H7 (cell line): ENCODE results near the gene FAM222A. TPM values are rescaled to one million over a fixed set of nuclear protein-coding genes. Genes with fewer than 3 reads are reported as not detected.

Source experiments
- DNase-seq: peaks from one replicate; pipeline ENCODE4 v3.0.0; 2012
- H3K27me3 ChIP-seq: 2 replicates; pipeline ENCODE4 v1.6.0; 2011; ENCODE audit warnings: mild to moderate bottlenecking, low read length; ENCODE audit not compliant: control insufficient read depth, insufficient read depth
- H3K36me3 ChIP-seq: replicated peaks from 2 replicates; pipeline ENCODE4 v1.5.1; 2011; ENCODE audit warnings: low read length; ENCODE audit not compliant: control insufficient read depth, insufficient read depth
- H3K4me3 ChIP-seq: 2 replicates; pipeline ENCODE4 v1.5.1; 2011; ENCODE audit warnings: low read depth, mild to moderate bottlenecking, control low read depth, low read length, moderate library complexity; ENCODE audit not compliant: insufficient read depth
- total RNA-seq: library from RNA; depleted of rRNA; stranded (reverse); fragments of >200 nt; shearing (Covaris generic); gene quantifications from 2 replicates; pipeline ENCODE4 v1.2.3, GENCODE V29; 2014

FAM222A gene
- total RNA-seq, 1 experiment from 2014 or later: 3.7 TPM

DNA sequence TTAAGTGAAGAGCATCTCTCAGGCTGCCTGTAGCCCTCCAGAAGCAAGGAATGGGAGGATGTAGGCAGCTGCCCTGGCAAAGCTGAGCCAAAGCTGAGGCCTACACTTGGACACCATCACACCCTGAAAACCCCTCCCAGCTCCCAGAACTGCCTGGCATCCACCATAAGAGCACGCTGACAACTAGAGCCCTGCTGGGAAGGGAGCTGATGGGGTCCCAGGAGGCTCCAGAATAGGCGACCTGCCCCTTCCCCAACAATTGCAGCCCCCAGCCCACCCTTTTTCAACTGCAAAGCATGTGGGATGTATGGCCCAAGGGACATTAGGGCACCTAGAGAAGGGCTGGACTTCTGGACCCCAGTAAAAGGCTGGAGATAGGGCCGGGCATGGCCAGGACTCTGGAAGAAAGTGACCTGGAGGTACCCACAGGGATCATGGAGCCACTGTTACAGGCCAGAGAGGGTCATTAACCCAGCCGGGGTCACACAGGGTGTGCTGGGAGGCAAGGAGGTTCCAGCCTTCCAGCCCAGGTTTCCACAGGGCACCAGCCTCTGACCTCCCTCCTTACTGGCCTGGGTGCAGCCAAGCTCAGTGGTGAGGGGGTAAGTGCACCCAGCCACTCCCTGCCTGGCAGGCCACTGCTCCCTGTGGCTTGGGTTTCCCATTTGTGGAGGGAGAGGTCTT lies 27.8 kb downstream of the FAM222A start:
- no peaks in the 10 kb centered on the region for H3K27me3 ChIP-seq
- H3K36me3 ChIP-seq: no peaks in the 10 kb centered on the region
- DNase-seq: no peak
- H3K4me3 ChIP-seq: no peak overlapping the region

DNA sequence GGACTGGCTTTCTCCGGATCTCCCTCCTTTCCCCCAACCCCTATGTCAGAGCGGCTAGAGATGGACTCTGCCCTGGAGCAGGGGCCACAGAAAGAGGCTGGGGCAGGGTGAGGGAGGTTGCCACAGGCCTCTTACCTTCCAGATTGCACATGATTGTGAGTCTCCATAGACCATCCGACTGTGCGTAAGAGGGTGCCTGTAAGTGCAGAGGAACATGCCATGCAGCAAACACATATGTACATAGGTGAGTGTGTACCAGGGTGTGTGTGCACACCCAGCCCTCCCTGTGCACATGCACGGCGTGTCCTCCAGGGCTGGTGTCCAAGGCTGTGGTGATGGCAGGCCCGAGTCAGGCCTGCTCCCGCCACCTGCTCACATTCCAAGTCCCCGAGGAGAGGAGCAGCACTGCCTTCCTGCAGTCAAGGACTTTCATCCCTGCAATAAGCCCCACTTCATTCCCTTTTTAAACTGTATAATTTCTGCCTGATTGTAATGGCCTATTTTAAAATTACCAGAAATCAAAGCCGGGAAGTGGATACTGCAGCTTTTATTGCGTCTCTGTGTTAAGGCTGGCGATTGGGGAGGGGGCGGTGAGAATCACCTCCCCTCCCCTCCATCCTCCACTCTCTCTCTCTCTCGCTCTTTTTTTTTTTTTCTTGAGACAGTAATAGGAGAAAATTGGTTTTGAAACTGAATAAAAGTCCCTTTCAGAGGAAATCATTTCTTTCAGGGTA lies 28.5 kb downstream of the FAM222A start:
- H3K27me3 ChIP-seq: no peaks in the 10 kb centered on the region
- H3K36me3 ChIP-seq: no peaks in the 10 kb centered on the region
- no peak for DNase-seq
- H3K4me3 ChIP-seq: no peak overlapping the region

DNA sequence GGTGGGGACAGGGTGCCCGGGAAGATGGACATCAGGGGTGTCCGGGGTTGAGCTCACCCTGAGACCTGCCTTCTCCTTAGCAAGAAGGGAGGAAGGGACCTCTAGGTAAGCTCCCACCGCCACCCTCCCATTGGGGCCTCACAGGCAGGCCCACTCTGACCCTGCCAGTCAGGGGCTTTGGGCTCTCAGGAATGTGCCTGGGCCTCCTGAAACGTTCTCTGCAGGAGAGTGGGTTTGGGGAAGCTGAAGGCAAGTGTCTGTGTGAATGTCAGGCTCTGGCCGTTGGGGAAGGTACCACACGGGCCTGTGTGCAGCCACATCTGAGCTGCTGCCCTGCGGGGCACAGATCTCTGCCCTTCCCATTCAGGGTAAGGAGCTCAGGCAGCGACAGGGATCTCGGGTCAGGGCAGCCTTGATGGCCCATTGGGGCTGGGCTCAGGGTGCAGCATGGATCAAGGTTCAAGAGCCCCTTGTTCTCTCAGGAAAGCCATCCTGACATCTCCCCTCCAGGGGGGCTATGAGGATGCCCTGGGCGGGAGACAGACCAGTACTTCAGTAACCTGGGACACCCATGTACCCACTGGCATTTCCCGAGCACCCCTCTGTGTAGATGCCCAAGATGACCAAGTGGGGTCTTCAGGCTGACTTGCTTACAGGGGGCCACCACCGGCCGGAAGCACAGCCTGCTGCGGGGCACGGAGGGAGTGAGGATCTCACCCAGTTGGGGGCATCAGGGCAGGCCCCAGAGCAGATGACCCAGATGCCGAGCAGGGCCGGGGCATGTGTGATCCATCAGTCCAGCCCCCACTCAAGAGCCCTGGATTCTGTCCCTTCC lies 29.7 kb downstream of the FAM222A start:
- DNase-seq: no peak
- H3K27me3 ChIP-seq: no peaks in the 10 kb centered on the region
- no peaks in the 10 kb centered on the region for H3K36me3 ChIP-seq
- no peak overlapping the region for H3K4me3 ChIP-seq

DNA sequence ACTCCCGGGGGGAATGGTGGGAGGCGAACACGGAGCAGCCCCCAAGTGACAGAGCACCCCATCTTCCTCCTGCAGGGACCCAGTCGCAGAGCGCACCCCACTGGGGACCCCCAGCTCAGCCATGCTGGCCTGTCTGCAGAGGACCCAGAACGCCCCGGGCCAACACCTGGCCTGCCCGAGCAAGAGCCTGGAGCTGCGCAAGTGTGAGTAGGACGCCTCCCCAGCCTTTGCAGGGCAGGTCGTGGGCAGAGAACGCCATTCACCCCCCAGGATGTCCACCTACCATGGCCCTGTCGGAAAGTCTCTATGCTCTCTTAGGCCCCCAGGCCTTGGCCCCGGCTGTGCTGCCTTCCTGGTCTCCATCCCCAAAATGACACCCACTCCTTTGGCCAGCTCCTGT lies 30.4 kb downstream of the FAM222A start:
- no peak overlapping the region for H3K4me3 ChIP-seq
- no peaks in the 10 kb centered on the region for H3K27me3 ChIP-seq
- no peaks in the 10 kb centered on the region for H3K36me3 ChIP-seq
- no peak for DNase-seq

DNA sequence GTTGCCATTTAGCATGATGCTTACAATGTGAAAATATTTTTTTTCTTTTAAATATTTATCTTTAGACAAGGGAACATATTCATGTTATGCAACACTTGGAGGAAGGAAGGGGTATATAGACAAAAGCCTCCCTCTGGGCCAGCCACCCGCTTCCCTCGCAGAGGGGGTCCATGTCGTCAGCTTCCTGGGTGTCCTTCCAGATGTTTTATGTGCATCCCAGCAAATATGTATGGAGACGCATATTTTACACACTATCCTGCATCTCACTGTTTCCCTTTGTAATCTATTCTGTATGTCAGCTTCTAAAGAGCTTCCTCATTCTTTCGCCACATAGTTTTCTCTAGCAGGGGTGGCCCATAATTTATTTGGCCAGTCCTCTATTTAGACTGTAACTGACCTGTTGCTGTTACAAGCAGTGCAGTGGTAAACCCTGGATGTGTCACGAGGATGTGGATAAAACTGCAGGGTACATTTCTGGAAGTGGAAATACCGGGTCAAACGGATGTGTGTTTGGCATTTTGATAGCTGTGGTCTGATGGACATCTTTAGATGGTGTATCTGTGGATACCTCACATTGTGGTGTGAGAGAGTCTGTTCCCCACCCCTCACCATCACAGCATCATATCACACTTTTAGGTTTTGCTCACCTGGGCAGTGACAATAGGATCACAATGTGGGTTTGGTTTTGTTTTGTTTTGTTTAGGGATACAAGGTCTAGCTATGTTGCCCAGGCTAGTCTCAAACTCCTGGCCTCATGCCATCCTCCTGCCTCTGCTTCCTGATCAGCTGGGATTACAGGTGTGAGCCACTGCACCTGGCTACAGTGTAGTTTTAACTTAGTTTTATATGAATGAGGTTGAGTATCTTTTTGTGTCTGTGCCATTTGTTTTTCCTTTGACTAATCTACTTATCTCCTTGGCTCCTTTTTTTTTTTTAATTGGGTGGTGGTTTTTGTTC lies 31.6 kb downstream of the FAM222A start:
- no peak for DNase-seq
- H3K4me3 ChIP-seq: no peak overlapping the region
- no peaks in the 10 kb centered on the region for H3K27me3 ChIP-seq

DNA sequence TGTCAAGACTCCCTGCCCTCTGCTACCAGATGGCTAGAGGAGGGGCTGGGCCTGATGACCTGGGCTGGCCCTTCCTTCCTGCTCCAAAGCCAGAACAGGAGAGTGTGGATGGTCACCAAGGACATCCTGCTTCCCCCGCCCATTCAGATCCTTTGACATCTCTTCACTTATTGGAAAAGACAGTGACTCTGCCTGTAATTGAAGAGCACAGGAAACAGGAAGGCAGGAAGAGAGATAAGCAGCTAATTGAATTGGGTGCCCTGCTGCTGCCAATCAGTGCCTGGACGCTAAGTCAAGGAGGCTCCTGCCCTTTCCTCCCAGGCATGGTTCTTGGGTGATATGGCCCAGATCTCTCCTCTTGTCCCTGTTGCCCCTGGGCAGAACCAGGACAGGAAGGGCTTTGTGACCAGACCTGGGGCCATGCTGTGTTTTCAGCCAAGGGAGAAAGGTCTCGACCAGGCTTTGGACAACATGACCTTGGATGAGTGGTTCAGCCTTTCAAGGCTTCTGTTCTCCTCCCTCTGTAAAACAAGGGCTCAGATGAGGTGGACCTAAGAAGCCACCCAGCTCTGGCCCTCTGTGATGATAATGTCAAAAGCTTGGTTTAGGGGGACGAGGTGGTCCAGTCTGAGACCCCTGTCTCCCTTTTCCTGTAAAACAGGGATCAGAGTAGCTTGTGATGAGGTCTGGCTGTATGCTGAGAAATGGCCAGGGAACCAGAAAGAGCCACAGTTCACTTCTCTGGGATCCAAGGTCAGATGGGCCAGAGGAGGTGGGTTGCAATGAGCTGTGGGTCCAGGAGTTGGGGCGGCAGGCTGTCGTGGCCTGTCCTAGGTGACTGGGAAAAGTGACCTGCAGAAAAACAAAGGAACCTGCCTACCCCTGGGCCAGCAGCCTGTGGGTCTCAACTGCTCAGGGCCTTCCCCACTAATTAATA lies 38.8 kb downstream of the FAM222A start:
- Histone ChIP-seq H3K27me3 (no peaks in the 10 kb centered on the region), H3K4me3 (no peak overlapping the region), H3K36me3 (no peaks in the 10 kb centered on the region)
- DNase-seq: no peak

More for the DNA sequence above, 31.6 kb downstream of the FAM222A start:
- no peaks in the 10 kb centered on the region for H3K36me3 ChIP-seq

DNA sequence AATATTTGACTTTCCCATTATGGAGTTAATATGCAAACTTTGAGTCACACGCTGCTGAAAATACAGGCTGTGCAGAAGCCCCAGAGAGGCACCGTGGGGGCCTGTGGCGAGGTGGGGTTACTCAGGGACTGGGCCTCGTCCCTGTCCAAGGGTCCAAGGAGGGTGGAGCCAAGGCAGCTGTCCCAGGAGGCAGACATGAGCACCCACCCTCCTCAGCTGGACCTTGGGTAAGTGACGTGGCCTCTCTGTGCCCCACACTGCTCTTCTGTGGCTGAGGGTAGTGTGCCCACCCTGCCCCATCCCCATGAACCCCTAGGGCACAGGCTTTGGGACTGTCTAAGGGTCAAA lies 39.4 kb downstream of the FAM222A start:
- Histone ChIP-seq H3K36me3 (no peaks in the 10 kb centered on the region), H3K27me3 (no peaks in the 10 kb centered on the region), H3K4me3 (no peak overlapping the region)
- DNase-seq: no peak

DNA sequence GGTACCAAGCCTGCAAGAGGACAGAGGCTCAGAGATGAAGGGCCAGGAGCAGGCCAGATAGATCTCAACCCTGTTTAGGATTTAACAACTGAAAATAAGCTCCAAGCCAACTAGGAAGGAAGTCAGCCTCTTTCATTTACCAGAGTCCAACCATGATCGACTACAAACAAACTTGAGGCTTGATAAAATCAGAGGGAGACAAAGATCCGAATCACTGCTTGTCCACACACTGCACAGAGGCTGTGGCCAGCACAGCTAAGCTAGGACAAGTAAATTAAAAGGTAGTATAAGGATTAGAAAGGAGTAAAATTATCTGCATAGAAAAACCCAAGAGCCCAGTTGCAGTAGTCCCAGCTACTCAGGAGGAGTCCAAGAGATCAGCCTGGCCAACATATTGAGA lies 40.3 kb downstream of the FAM222A start:
- no peak for DNase-seq
- Histone ChIP-seq H3K36me3 (no peaks in the 10 kb centered on the region), H3K4me3 (no peak overlapping the region), H3K27me3 (no peaks in the 10 kb centered on the region)

DNA sequence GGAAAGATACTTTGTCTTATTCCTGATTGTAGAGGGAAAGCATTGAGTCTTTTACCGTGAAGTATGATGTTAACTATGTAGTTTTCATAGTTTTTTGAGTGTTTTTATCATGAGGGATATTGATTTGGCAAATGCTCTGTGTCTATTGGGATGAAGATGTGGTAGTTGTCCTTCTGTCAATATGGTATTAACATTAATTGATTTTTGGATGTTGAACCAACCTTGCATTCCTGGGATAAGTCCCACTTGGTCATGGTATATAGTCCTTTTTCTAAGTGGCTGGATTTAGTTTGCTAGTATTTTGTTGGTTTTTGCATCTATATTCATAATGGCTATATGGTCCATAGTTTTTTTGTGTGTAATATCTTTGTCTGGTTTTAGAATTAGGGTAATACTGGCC lies 42.8 kb downstream of the FAM222A start:
- no peak for DNase-seq
- Histone ChIP-seq H3K4me3 (no peak overlapping the region), H3K27me3 (no peaks in the 10 kb centered on the region), H3K36me3 (no peaks in the 10 kb centered on the region)

DNA sequence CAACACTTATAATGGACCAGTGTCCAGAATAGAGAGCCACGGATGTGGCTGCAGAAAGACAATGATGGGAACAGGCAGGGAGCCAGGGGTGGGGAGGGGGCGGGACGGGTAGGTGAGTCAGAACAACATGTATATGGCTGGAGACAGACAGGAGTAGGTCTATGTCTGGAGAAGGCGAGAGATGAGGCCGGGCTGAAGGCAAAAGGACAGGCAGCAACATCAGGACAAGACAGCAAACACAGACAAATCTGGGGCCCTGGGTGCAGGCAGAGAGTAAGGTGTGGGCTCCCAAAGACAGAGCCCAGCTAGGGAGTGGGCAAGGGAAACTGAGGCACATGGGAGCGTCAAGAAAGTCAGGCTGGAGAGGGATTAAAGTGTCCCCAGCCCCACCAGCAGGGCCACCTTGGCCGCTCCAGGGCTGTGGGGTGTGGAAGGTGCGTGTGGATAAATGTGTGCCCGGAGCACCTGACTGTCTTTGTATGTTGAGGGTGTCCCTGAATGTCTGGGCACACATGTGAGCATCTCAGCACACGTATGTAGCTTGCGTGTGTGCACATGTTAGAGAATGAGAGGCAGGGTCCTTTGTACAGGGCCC lies 44.1 kb downstream of the FAM222A start:
- no peaks in the 10 kb centered on the region for H3K27me3 ChIP-seq
- peak; percentile 27 for DNase-seq
- no peaks in the 10 kb centered on the region for H3K36me3 ChIP-seq
- no peak overlapping the region for H3K4me3 ChIP-seq

- DNase-seq: peak; percentile 53
- no peaks in the 10 kb centered on the region for H3K27me3 ChIP-seq
- H3K36me3 ChIP-seq: no peaks in the 10 kb centered on the region
- H3K4me3 ChIP-seq: no peak overlapping the region
Observed at GRCh38 chr12:109758426-109759420, 45.1 kb downstream of the FAM222A start.

DNA sequence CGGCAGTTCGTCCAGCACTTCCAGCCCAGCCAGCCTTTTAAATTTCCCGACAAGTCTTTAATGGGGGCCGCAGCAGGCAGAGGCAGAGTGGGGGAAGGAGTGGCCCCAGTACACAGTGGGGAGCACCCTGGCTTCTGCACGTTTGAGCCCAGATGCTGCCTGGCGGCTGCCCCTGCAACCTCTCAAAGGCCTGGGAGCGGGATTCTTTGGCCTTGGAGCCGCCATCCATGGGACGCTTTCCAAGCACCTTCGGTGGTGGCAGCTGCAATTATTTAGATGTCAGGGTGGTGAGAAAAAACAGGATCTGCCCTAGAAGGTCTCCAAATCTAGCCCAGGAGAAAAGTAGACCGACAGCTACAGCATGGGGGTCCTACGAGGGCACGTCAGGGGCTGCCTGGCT lies 46.0 kb downstream of the FAM222A start:
- Histone ChIP-seq H3K4me3 (no peak overlapping the region), H3K36me3 (no peaks in the 10 kb centered on the region), H3K27me3 (no peaks in the 10 kb centered on the region)
- DNase-seq: peak; percentile 40
